ENCODE results near the gene SLAIN2.

SLAIN2 gene

DNA sequence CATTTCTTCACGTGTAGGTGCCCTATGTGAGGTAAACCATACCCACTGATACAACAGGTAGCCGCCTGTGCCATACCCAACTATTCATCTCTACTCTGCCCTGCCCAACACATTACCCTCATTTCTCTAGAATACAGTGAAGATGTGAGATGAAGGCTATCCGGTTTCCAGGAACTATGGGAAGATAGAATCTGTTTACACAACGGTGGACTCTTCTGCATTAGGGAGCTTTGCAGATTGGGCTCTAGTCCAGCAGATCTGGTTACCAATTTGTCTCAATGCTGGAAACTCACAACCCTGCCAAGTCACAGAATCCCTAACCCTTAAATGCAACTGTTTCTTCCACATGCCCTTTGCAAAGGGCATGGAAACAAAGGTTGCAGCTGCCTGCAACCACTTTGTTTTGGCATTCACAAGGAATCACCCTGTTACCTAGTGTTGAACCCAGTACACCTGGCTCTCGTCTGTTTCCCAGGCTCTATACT, 6.4 kb upstream of the SLAIN2 start:
- DNase-seq: peak; percentile 29

DNA sequence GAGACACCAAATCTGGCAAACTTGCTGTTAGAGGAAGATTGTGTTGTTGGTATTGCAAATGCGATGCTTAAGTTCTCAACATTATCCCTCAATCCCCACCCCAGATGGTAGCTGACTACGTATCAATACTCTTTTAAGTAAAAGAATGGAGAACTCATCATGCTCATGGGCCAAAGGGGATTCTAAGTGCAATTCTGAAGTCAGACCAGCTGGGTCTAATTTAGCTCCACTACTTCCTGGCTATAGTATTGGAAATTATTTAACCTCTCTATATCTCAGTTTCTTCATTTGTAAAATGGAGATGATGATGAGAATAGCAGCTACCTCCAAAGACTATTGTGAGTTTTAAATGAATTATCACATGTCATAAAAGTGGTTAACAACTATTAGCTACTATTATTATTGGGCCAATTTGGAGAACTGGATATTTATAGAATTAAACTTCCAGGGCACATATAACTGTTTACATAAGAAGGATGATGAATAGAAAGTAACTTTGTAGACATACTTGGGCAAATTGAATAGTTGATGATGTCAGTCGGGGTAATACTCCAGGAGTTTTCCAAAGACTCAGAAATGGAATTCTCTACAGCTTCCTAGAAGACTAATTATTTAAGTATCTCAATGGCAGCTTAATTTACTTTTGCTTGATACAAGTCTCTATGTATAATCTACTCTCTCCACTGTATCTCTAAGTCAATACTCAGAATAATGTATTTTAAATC, 5.0 kb upstream of the SLAIN2 start:
- no peak for DNase-seq

DNA sequence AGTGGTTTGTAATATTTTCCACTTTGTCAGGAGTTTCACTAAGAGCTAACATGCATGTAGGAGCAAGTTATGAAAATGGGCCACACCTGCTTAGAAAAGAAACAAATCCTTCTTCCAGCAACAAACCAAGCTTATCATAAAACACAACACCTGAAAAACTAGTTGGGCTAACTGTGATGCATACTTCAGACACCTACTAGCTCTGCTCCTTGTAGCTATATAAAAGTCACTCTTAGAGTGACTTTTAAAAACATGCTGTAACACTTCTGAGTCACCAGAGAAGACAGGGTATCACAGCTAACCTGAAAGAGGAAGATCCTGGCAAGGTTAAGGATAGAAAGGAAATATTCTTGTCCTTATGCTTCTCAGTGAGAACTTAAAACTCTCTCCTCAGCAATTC, 3.6 kb upstream of the SLAIN2 start:
- no peak for DNase-seq

DNA sequence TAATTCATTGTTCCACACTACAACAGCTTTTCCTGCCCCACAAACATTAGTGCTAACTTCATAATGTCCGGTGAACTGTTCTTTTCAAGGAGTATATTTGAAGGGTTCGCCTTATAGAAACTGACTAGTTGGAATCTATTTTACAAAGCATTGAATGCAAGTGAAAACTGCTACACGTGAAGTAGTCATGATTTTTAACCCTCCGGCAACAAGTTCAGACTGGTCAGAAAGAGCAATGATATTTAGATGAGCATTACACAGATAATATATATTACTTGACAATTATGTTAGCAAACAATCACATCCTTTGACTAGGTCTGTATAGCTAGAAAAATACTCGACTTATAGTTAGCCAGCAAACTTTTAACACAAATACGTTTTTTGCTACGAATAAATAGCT, 1.7 kb upstream of the SLAIN2 start:
- DNase-seq: no peak

GRCh38 chr4:48340276-48340964, 909 bp upstream of the SLAIN2 start:
- no peak for DNase-seq

DNA sequence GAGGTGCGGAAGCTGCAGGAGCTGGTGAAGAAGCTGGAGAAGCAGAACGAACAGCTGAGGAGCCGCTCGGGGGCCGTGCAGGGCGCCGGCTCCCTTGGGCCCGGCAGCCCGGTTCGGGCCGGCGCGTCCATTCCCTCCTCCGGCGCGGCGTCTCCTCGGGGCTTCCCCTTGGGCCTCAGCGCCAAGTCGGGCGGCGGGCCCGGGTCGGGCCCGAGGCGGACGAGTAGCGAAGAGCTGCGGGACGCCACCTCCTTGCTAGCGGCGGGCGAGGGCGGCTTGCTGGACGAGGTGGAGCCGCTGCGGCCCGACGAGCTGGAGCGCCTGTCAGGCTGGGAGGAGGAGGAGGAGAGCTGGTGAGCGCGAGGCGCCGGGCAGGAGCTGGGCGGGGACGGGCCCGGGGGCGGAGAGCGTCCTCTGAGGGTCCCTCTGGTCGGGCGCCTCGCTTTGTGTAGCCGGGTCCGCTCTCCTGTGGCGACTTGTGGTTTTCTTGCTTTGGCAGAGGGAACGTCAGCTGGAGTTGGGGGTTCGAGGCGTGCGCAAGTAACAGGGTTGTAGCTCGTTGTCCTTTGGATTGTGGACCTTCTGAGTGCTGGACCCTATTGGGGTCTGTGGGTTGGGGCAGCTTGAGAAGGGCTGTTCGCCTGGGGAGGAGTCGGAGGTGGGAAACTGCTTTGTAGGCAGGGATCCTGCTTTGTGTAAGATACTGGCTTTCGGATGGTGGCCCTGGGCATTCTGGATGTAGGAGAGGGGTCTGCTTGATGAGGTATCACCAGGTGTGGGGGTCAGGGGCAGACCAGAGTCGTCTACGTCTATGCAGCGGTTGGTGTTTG, 662 bp downstream of the SLAIN2 start:
- DNase-seq: peak; percentile 46

GRCh38 chr4:48342606-48342880, 1.2 kb downstream of the SLAIN2 start:
- DNase-seq: no peak

- no peak for DNase-seq
Observed at GRCh38 chr4:48343035-48343434, 1.7 kb downstream of the SLAIN2 start.

GRCh38 chr4:48343551-48343950, 2.2 kb downstream of the SLAIN2 start:
- DNase-seq: no peak

GRCh38 chr4:48345542-48345941, 4.2 kb downstream of the SLAIN2 start:
- no peak for DNase-seq

DNA sequence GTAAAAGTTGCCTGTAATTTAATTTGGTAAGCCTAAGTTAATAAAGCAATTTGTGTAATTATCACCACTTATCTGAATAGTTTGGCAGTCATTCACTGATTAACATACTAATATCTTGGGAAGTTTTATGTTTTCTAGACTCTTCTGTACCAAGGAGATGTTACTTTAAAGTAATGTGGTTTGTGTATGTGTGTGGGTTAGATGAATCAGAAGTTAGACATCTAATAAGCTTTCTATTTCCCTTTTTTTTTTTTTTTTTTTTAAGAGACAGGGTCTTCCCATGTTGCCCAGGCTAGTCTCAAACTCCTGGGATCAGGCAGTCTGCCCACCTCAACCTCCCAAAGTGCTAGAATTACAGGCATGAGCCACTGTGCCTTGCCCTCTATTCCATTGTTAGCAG, 5.3 kb downstream of the SLAIN2 start:
- no peak for DNase-seq

DNA sequence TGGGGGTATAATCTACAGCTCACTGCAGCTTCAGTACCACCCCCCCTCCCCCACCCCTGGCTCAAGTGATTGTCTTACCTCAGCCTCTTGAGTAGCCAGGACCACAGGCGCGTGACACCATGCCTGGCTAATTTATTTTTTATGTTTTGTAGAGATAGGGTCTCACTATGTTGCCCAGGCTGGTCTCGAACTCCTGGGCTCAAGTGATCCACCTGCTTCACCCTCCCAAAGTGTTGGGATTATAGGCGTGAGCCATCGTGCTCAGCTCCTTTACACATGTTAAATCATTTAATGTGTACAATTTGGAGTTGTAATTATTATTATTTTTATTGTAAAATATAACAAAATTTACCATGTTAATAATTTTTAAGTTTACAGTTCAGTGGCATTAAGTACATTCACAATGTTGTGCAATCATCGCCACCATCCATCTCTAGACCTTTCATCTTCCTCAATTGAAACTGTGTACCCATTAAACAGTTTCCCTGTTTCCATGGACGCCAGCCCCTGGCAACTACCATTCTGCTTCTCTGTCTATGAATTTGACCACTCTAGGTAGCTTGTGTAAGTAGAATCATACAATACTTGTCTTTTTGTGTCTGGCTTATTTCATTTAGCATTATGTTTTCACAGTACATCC, 6.1 kb downstream of the SLAIN2 start:
- DNase-seq: no peak

DNA sequence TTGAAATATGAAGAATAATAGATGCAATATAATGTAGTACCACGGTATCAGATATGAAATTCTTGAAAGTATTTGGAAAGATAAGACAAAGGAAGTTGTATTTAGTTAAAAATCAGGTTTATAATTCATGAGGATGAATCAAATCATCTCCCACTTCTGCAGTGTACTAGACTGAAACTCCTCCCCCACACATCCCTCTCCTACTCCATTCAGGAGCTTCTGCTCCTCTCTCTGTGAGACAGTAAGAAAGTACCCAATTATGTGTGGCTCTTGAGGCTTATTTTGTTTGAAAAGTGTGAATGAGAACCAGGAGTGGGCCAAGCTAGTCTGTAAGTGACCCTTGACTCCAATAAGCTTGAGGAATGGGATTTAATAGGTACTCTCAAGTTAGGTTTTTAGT, 9.5 kb downstream of the SLAIN2 start:
- no peak for DNase-seq

DNA sequence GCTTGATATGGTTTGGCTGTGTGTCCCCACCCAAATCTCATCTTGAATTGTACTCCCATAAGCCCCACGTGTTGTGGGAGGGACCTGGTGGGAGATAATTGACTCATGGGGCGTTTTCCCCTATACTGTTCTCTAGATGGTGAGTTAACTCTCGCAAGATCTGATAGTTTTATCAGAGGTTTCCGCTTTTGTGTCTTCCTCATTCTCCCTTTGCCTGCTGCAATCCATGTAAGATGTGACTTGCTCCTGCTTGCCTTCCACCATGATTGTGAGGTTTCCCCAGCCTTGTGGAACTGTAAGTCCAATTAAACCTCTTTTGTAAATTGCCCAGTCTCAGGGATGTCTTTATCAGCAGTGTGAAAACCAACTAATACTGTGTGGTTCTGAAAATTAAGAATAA, 11.5 kb downstream of the SLAIN2 start:
- no peak for DNase-seq

GRCh38 chr4:48356355-48356754, 15.0 kb downstream of the SLAIN2 start:
- no peak for DNase-seq

- DNase-seq: no peak
Observed at GRCh38 chr4:48360285-48361011, 19.1 kb downstream of the SLAIN2 start.

GRCh38 chr4:48361012-48361400, 19.7 kb downstream of the SLAIN2 start:
- no peak for DNase-seq

DNA sequence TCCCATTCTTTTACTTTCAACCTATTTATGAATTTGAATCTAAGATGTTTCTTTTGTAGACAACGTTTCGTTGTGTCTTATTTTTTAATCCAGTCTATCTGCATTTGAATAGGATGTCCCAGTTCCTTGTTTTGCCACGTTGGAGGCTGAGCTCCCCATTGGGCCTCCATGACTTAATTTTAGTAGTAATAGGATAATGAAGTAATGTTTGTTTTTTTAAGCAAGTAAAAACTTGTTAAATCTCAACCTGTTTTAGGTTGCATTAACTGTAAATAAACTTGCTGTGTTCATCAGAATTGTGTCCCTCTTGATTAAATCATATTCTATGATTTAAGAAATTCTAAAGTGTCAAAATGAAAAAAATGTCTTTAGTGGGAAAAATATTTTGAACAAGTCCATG, 25.3 kb downstream of the SLAIN2 start:
- no peak for DNase-seq

GRCh38 chr4:48367016-48367415, 25.7 kb downstream of the SLAIN2 start:
- DNase-seq: no peak

DNA sequence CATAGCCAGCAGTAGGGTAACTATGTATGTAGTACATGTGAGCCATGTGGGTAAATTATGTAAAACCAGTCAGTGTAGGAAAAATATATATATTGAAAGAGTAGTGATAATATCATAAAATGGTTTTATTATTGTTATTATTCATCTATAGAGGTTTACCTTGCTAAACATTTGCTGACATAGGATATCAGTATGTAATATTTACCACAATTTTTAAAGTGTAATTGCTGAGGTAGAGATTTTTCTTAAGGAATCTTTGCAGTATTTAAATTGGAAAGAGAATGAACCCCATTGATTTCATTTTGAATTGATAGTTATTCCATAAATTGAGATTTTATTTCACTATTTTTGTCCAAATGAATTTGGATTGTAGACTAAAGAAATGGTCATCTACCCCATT, 27.1 kb downstream of the SLAIN2 start:
- DNase-seq: no peak

DNA sequence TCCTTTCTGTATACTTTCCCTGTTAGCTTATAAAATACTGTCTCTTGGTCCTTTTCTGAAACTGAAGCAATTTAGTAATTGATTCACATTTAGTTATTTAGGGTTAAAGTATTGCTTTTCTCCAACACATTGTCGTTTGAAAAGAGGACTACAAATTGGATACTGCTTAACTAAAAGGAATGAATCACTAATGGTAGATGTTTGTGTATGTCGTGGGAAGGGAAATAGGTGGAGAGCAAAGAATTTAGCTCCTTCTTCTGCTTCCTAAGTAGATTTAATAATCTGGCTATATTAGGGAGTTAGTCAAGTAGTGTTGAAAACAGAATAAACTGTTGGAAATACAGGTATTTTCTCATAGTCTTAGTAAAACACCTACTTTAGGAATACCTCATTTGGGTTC, 27.9 kb downstream of the SLAIN2 start:
- DNase-seq: no peak

DNA sequence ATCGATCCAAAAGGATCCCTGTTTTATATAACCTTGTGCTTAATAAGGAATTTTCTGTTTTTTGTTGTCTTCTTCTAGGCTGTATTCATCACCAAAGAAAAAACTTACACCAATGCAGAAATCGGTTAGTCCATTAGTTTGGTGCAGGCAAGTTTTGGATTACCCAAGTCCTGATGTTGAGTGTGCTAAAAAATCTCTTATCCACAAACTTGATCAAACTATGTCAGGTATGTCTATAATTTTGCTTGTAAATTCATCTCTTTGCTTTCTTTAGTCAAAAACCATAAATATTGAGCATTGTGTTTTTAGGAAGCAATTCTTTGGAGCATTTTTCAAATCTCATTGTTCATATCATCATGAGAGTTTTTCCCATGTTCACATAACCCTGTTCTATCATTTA, 28.4 kb downstream of the SLAIN2 start:
- no peak for DNase-seq
